Prostate gland (tissue), 2 donors: ENCODE measurements around the gene FGF9. TPM values are rescaled to one million over a fixed set of nuclear protein-coding genes. Genes with fewer than 3 reads are reported as not detected.

ENCODE experiments used
- DNase-seq: peaks from one replicate; pipeline ENCODE4 v3.0.0-alpha.2; 2019; ENCODE audit warnings: low spot score
- H3K27ac ChIP-seq, 2 donors: fragments of 200-600 bp; sonication (generic); 2 replicates each; pipeline ENCODE4 v1.5.1; 2017 to 2019
- H3K27me3 ChIP-seq: fragments of 200-600 bp; sonication (generic); replicated peaks from 2 replicates; pipeline ENCODE4 v1.5.1; 2019; ENCODE audit not compliant: insufficient read depth
- H3K36me3 ChIP-seq, 2 donors: fragments of 200-600 bp; sonication (generic); 1 replicate in 1 of 2; 2 replicates in 1 of 2; pipeline versions ENCODE4 v1.5.1 to v1.8.1; 2017 to 2019
- H3K4me1 ChIP-seq: fragments of 200-600 bp; sonication (generic); replicated peaks from 2 replicates; pipeline ENCODE4 v1.5.1; 2019
- H3K4me3 ChIP-seq, 2 donors: fragments of 200-600 bp; sonication (generic); 2 replicates each; pipeline ENCODE4 v1.5.1; 2017 to 2019
- H3K9me3 ChIP-seq: fragments of 200-600 bp; sonication (generic); 2 replicates; pipeline ENCODE4 v1.5.1; 2017
- CTCF ChIP-seq, 4 experiments: fragments of 200-600 bp in 2 of 4; fragments of 450-650 bp in 2 of 4; sonication (generic) in 2 of 4; IDR thresholded peaks; 1 replicate in 3 of 4; 2 replicates in 1 of 4; pipeline ENCODE4 v1.5.1; 2016 to 2019; ENCODE audit warnings: antibody characterized with exemption in 4 of 4, mild to moderate bottlenecking in 2 of 4, moderate library complexity in 2 of 4
- POLR2A ChIP-seq: fragments of 450-650 bp; IDR thresholded peaks from one replicate; pipeline ENCODE4 v1.6.1; 2016; ENCODE audit warnings: antibody characterized with exemption, mild to moderate bottlenecking
- POLR2AphosphoS5 ChIP-seq: sonication (generic); formaldehyde crosslinking; IDR thresholded peaks from one replicate; pipeline ENCODE4 v1.6.1; 2017; ENCODE audit warnings: antibody characterized with exemption
- WGBS: methylation state at CpG from one replicate; pipeline ENCODE4 v1.1.5; 2018; 5-methylcytosine and 5-hydroxymethylcytosine counted together
- intact Hi-C: fragments of 100-400 bp; cut with DNase I; formaldehyde crosslinking; loops from one replicate; pipeline ENCODE4 v1.14.2; 2022
- total RNA-seq, 2 donors: library from RNA; depleted of rRNA; stranded (reverse); fragments of >200 nt; gene quantifications; one replicate each; pipeline ENCODE4 v1.1.0, GENCODE V29; 2016

Gene FGF9
- 1 to 10 TPM in 1 of 2 donors, under 1 TPM in 1; 0.14 to 1.6 TPM for total RNA-seq

GRCh38 chr13:21670883-21671619 lies at the start of gene FGF9:
TSS of gene FGF9 (plus strand) at chr13:21671073. CDS start at chr13:21671913, 840 bp downstream.
- H3K27me3 ChIP-seq: peaks cover 9% of the 10 kb centered on the region

GRCh38 chr13:21625366-21625765 lies 45.5 kb upstream of the FGF9 start:
- intact Hi-C loops: no loop called here
- TF ChIP-seq POLR2AphosphoS5 (no peak), CTCF (IDR thresholded peaks at IDR 0.05) (peak in 2 of 4 experiments; percentile 13 to 16)
- DNase-seq: no peak

More at GRCh38 chr13:21670883-21671619, at the start of gene FGF9:
- intact Hi-C loops: no loop called here
- peak in 2 of 4 experiments; percentile 11 to 12 for TF ChIP-seq CTCF (IDR thresholded peaks at IDR 0.05)
- TF ChIP-seq POLR2A: peak; percentile 34
- peak; percentile 17 for TF ChIP-seq POLR2AphosphoS5
- Histone ChIP-seq H3K36me3 (no peaks in the 10 kb centered on the region), H3K27ac (no peak within 1 kb of the TSS), H3K4me1 (no peaks in the 10 kb centered on the region), H3K4me3 (peak within 1 kb of the TSS; percentile 34 to 37), H3K9me3 (no peaks in the 10 kb centered on the region)
- WGBS: under 1% methylated on average over 62 of the region's 62 CpGs
- peak; percentile 62 for DNase-seq

GRCh38 chr13:21632196-21632595 lies 38.7 kb upstream of the FGF9 start:
- no peak overlapping the region for H3K27ac ChIP-seq
- no peak for DNase-seq

More at GRCh38 chr13:21625366-21625765, 45.5 kb upstream of the FGF9 start:
- no peaks in the 10 kb centered on the region for H3K9me3 ChIP-seq
- H3K27me3 ChIP-seq: no peaks in the 10 kb centered on the region
- no peak overlapping the region for H3K27ac ChIP-seq
- no peak overlapping the region for H3K4me3 ChIP-seq
- no peaks in the 10 kb centered on the region for H3K4me1 ChIP-seq
- 47% methylated on average over 8 of the region's 8 CpGs for WGBS
- no peaks in the 10 kb centered on the region for H3K36me3 ChIP-seq

GRCh38 chr13:21636656-21637055 lies 34.2 kb upstream of the FGF9 start:
- WGBS: 92% methylated on average over 3 of the region's 3 CpGs
- H3K4me3 ChIP-seq: no peak overlapping the region
- intact Hi-C loops: loop anchor here (10.0 kb wide), 1 partner anchor 1138 kb away; no protein-coding TSS in a partner anchor
- H3K27me3 ChIP-seq: no peaks in the 10 kb centered on the region
- DNase-seq: no peak
- no peaks in the 10 kb centered on the region for H3K36me3 ChIP-seq
- no peak overlapping the region for H3K27ac ChIP-seq
- no peak for TF ChIP-seq CTCF (IDR thresholded peaks at IDR 0.05)
- TF ChIP-seq POLR2A: no peak
- TF ChIP-seq POLR2AphosphoS5: no peak
- H3K4me1 ChIP-seq: no peaks in the 10 kb centered on the region
- H3K9me3 ChIP-seq: no peaks in the 10 kb centered on the region

More at GRCh38 chr13:21632196-21632595, 38.7 kb upstream of the FGF9 start:
- H3K27me3 ChIP-seq: no peaks in the 10 kb centered on the region
- intact Hi-C loops: loop anchor here (10.0 kb wide), 1 partner anchor 1143 kb away; no protein-coding TSS in a partner anchor
- H3K4me1 ChIP-seq: no peaks in the 10 kb centered on the region
- no peak overlapping the region for H3K4me3 ChIP-seq
- TF ChIP-seq POLR2A: no peak
- no peaks in the 10 kb centered on the region for H3K9me3 ChIP-seq
- no peaks in the 10 kb centered on the region for H3K36me3 ChIP-seq

GRCh38 chr13:21637296-21637695 lies 33.6 kb upstream of the FGF9 start:
- intact Hi-C loops: loop anchor here (10.0 kb wide), 1 partner anchor 1138 kb away; no protein-coding TSS in a partner anchor
- Histone ChIP-seq H3K27me3 (no peaks in the 10 kb centered on the region), H3K9me3 (no peaks in the 10 kb centered on the region), H3K4me1 (no peaks in the 10 kb centered on the region), H3K36me3 (no peaks in the 10 kb centered on the region), H3K4me3 (no peak overlapping the region), H3K27ac (no peak overlapping the region)
- no peak for DNase-seq
- 67% methylated on average over 13 of the region's 13 CpGs for WGBS
- TF ChIP-seq POLR2AphosphoS5 (no peak), CTCF (IDR thresholded peaks at IDR 0.05) (no peak), POLR2A (no peak)
